ENCODE data around the gene CDYL.

The CDYL gene

GRCh38 chr6:4727671-4728435, 48.4 kb upstream of the CDYL start:
- Histone ChIP-seq H3K27me3 (ENCODE audit: control insufficient read depth, low read length) (0 out of 2 replicates have a peak, but pooled peaks cover 5% of the 10 kb centered on the region), H3K36me3 (ENCODE audit: control insufficient read depth, low read length) (no peaks in the 10 kb centered on the region), H4K20me1 (ENCODE audit: control insufficient read depth, insufficient read depth, low read depth, low read length) (no peaks in the 10 kb centered on the region), H3K9me3 (ENCODE audit: control insufficient read depth, insufficient read depth, low read length) (no peaks in the 10 kb centered on the region), H3K4me1 (ENCODE audit: control insufficient read depth, low read length) (no peaks in the 10 kb centered on the region), H3F3A (ENCODE audit: control insufficient read depth, insufficient read depth) (no peaks in the 10 kb centered on the region), H3K4me2 (ENCODE audit: low read length) (no peak overlapping the region), H3K79me2 (ENCODE audit: control insufficient read depth, low read length) (no peaks in the 10 kb centered on the region), H3K4me3 (ENCODE audit: low read length) (no peak overlapping the region), H3K27ac (ENCODE audit: low read depth, low read length) (no peak overlapping the region), H3K9me2 (replicated peaks; ENCODE audit: control insufficient read depth, low read length) (no peaks in the 10 kb centered on the region)
- TF ChIP-seq EZH2phosphoT487 (IDR thresholded peaks at IDR 0.05; ENCODE audit: borderline replicate concordance, low read length) (no peak), CTCF (IDR thresholded peaks at IDR 0.05; ENCODE audit: low read depth, low read length, poor library complexity, severe bottlenecking) (no peak)

GRCh38 chr6:4728436-4728769, 47.8 kb upstream of the CDYL start:
- Histone ChIP-seq H4K20me1 (ENCODE audit: control insufficient read depth, insufficient read depth, low read depth, low read length) (no peaks in the 10 kb centered on the region), H3K27ac (ENCODE audit: low read depth, low read length) (no peak overlapping the region), H3K4me3 (ENCODE audit: low read length) (no peak overlapping the region), H3K4me1 (ENCODE audit: control insufficient read depth, low read length) (no peaks in the 10 kb centered on the region), H3K4me2 (ENCODE audit: low read length) (no peak overlapping the region), H3K27me3 (ENCODE audit: control insufficient read depth, low read length) (0 out of 2 replicates have a peak, but pooled peaks cover 5% of the 10 kb centered on the region), H3K79me2 (ENCODE audit: control insufficient read depth, low read length) (no peaks in the 10 kb centered on the region), H3F3A (ENCODE audit: control insufficient read depth, insufficient read depth) (no peaks in the 10 kb centered on the region), H3K9me3 (ENCODE audit: control insufficient read depth, insufficient read depth, low read length) (no peaks in the 10 kb centered on the region), H3K9me2 (replicated peaks; ENCODE audit: control insufficient read depth, low read length) (no peaks in the 10 kb centered on the region), H3K36me3 (ENCODE audit: control insufficient read depth, low read length) (no peaks in the 10 kb centered on the region)
- no peak for TF ChIP-seq CTCF (IDR thresholded peaks at IDR 0.05; ENCODE audit: low read depth, low read length, poor library complexity, severe bottlenecking)
- TF ChIP-seq EZH2phosphoT487 (IDR thresholded peaks at IDR 0.05; ENCODE audit: borderline replicate concordance, low read length) = no peak

GRCh38 chr6:4728926-4729325, 47.3 kb upstream of the CDYL start:
- H4K20me1 ChIP-seq (ENCODE audit: control insufficient read depth, insufficient read depth, low read depth, low read length) = no peaks in the 10 kb centered on the region
- no peak overlapping the region for H3K4me3 ChIP-seq (ENCODE audit: low read length)
- H3K4me1 ChIP-seq (ENCODE audit: control insufficient read depth, low read length) = no peaks in the 10 kb centered on the region
- H3K27ac ChIP-seq (ENCODE audit: low read depth, low read length) = no peak overlapping the region
- H3F3A ChIP-seq (ENCODE audit: control insufficient read depth, insufficient read depth) = no peaks in the 10 kb centered on the region
- H3K27me3 ChIP-seq (ENCODE audit: control insufficient read depth, low read length) = 0 out of 2 replicates have a peak, but pooled peaks cover 5% of the 10 kb centered on the region
- H3K9me3 ChIP-seq (ENCODE audit: control insufficient read depth, insufficient read depth, low read length) = no peaks in the 10 kb centered on the region
- no peak for TF ChIP-seq CTCF (IDR thresholded peaks at IDR 0.05; ENCODE audit: low read depth, low read length, poor library complexity, severe bottlenecking)
- TF ChIP-seq EZH2phosphoT487 (IDR thresholded peaks at IDR 0.05; ENCODE audit: borderline replicate concordance, low read length) = no peak
- no peaks in the 10 kb centered on the region for H3K9me2 ChIP-seq (replicated peaks; ENCODE audit: control insufficient read depth, low read length)
- no peaks in the 10 kb centered on the region for H3K36me3 ChIP-seq (ENCODE audit: control insufficient read depth, low read length)
- H3K4me2 ChIP-seq (ENCODE audit: low read length) = no peak overlapping the region
- no peaks in the 10 kb centered on the region for H3K79me2 ChIP-seq (ENCODE audit: control insufficient read depth, low read length)

All from DOHH2 (cell line).